OCI-LY7 (cell line): Measurements from ENCODE around the gene BMP8A.

ENCODE experiments used
- EZH2phosphoT487 ChIP-seq: fragments of 200-600 bp; sonication (generic); IDR thresholded peaks from 2 replicates; pipeline ENCODE4 v1.6.1; 2018; ENCODE audit warnings: low read depth, borderline replicate concordance, mild to moderate bottlenecking, mixed run types, antibody characterized with exemption, low read length, moderate library complexity, mixed read lengths
- TF ChIP-seq, protein P1 (sequence below): fragments of 200-600 bp; sonication (generic); conservative IDR thresholded peaks from 2 replicates; pipeline ENCODE4 v1.5.1; 2014; ENCODE audit warnings: mild to moderate bottlenecking, antibody characterized with exemption, low read length, moderate library complexity, mixed read lengths

DNA sequence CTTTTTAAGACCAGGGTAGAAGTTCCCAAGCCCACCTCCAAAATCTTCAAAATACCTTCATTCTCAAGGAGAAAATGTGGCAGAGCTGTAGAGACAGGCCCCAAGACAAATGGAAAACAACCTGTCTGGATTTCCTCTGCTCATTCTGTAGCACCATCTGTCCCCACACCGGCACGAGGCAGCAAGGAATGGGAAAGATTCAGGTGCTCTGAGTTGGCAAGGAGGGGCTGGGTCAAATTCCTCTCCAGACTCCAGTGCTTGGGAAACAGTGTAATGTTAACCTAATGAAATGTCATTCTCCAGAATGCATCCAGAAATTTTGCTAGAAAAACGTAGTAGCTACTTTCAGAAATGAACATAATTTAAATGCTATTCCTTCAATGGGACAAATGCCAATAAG lies 75.9 kb downstream of the BMP8A start:
- TF ChIP-seq, protein P1, sequence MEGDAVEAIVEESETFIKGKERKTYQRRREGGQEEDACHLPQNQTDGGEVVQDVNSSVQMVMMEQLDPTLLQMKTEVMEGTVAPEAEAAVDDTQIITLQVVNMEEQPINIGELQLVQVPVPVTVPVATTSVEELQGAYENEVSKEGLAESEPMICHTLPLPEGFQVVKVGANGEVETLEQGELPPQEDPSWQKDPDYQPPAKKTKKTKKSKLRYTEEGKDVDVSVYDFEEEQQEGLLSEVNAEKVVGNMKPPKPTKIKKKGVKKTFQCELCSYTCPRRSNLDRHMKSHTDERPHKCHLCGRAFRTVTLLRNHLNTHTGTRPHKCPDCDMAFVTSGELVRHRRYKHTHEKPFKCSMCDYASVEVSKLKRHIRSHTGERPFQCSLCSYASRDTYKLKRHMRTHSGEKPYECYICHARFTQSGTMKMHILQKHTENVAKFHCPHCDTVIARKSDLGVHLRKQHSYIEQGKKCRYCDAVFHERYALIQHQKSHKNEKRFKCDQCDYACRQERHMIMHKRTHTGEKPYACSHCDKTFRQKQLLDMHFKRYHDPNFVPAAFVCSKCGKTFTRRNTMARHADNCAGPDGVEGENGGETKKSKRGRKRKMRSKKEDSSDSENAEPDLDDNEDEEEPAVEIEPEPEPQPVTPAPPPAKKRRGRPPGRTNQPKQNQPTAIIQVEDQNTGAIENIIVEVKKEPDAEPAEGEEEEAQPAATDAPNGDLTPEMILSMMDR, result no peak
- TF ChIP-seq EZH2phosphoT487, result no peak
